OCI-LY3 (cell line): ENCODE data around the gene CACNA1C.
A peak's percentile ranks its signal among the peaks of the same experiment; 100 is the strongest.

Experiments used
- H2AFZ ChIP-seq: fragments of 200-600, 300-600 bp; shearing (Covaris generic); 2 replicates; pipeline ENCODE4 v1.6.0; 2014; ENCODE audit warnings: antibody characterized with exemption, low read depth, low read length
- H3K27ac ChIP-seq: fragments of 200-600, 300-600 bp; sonication (generic); 2 replicates; pipeline ENCODE4 v1.5.1; 2014; ENCODE audit warnings: mild to moderate bottlenecking, low read length, moderate library complexity, mixed read lengths
- H3K27me3 ChIP-seq: fragments of 200-600, 300-600 bp; sonication (generic); 2 replicates; pipeline ENCODE4 v1.6.1; 2014; ENCODE audit warnings: low read depth, low read length, mixed read lengths
- H3K36me3 ChIP-seq: fragments of 200-600, 300-600 bp; sonication (generic); replicated peaks from 2 replicates; pipeline ENCODE3; 2014; ENCODE audit warnings: low read depth, low read length, mixed read lengths
- H3K4me1 ChIP-seq: fragments of 300-600, 200-600 bp; sonication (generic); 2 replicates; pipeline ENCODE4 v1.6.1; 2014; ENCODE audit warnings: low read length, mixed read lengths
- H3K4me2 ChIP-seq: fragments of 200-600, 300-600 bp; sonication (generic); 2 replicates; pipeline ENCODE4 v1.6.1; 2014; ENCODE audit warnings: low read length, mixed read lengths
- H3K4me3 ChIP-seq: fragments of 300-600, 200-600 bp; sonication (generic); 2 replicates; pipeline ENCODE4 v1.5.1; 2014; ENCODE audit warnings: antibody characterized with exemption, mild to moderate bottlenecking, low read length, moderate library complexity
- H3K79me2 ChIP-seq: fragments of 300-600, 200-600 bp; shearing (Covaris generic); 2 replicates; pipeline ENCODE4 v1.6.1; 2014; ENCODE audit warnings: mild to moderate bottlenecking, low read length, mixed read lengths
- H3K9ac ChIP-seq: fragments of 300-600, 200-600 bp; shearing (Covaris generic); 2 replicates; pipeline ENCODE4 v1.6.0; 2014; ENCODE audit warnings: mild to moderate bottlenecking, low read length, moderate library complexity
- H3K9me3 ChIP-seq: fragments of 200-600, 300-600 bp; shearing (Covaris generic); 2 replicates; pipeline ENCODE4 v1.6.1; 2014; ENCODE audit warnings: low read length, mixed read lengths; ENCODE audit not compliant: insufficient read depth
- H4K20me1 ChIP-seq: fragments of 200-600, 300-600 bp; sonication (generic); 2 replicates; pipeline ENCODE4 v1.6.1; 2016; ENCODE audit warnings: low read length, mixed read lengths; ENCODE audit not compliant: insufficient read depth
- EZH2phosphoT487 ChIP-seq: fragments of 200-600 bp; shearing (Covaris generic); IDR thresholded peaks from 2 replicates; pipeline ENCODE4 v1.6.1; 2018; ENCODE audit warnings: antibody characterized with exemption, mixed run types, low read depth
- TF ChIP-seq, protein P1 (sequence below): fragments of 200-600, 300-600 bp; sonication (generic); IDR thresholded peaks from 2 replicates; pipeline ENCODE4 v1.5.1; 2014; ENCODE audit warnings: antibody characterized with exemption, low read length, low read depth

CACNA1C gene

DNA sequence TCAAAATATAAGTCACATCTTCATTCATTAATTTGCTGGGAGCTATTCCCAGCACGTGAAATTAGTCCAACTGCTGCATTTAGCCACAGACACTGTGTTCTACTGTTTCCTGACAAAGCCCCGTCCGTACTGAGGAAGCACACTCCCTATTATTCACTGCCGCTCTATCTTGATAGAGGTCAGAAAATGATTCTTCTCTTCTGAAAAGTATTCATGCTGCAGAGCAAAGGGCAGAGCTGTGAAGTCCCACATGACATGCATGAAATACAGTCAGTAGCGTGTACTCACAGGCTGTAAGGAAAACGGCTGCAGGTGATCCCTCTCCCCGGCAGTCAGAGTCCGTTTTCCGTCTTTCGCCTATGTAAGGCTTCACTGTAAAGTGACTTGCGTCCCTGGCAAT, 439.4 kb downstream of the CACNA1C start:
- Histone ChIP-seq H3K36me3 (no peaks in the 10 kb centered on the region), H3K79me2 (no peaks in the 10 kb centered on the region), H3K27ac (no peak overlapping the region), H3K27me3 (peaks cover 24% of the 10 kb centered on the region; the same call in 1 of the 2 replicates), H3K4me3 (no peak overlapping the region), H3K4me1 (peaks cover 10% of the 10 kb centered on the region; the same call in 1 of the 2 replicates), H3K9ac (no peak overlapping the region), H3K4me2 (no peak overlapping the region), H2AFZ (no peak overlapping the region), H4K20me1 (no peaks in the 10 kb centered on the region), H3K9me3 (no peaks in the 10 kb centered on the region)
- TF ChIP-seq, protein P1, sequence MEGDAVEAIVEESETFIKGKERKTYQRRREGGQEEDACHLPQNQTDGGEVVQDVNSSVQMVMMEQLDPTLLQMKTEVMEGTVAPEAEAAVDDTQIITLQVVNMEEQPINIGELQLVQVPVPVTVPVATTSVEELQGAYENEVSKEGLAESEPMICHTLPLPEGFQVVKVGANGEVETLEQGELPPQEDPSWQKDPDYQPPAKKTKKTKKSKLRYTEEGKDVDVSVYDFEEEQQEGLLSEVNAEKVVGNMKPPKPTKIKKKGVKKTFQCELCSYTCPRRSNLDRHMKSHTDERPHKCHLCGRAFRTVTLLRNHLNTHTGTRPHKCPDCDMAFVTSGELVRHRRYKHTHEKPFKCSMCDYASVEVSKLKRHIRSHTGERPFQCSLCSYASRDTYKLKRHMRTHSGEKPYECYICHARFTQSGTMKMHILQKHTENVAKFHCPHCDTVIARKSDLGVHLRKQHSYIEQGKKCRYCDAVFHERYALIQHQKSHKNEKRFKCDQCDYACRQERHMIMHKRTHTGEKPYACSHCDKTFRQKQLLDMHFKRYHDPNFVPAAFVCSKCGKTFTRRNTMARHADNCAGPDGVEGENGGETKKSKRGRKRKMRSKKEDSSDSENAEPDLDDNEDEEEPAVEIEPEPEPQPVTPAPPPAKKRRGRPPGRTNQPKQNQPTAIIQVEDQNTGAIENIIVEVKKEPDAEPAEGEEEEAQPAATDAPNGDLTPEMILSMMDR = no peak
- TF ChIP-seq EZH2phosphoT487 = no peak

DNA sequence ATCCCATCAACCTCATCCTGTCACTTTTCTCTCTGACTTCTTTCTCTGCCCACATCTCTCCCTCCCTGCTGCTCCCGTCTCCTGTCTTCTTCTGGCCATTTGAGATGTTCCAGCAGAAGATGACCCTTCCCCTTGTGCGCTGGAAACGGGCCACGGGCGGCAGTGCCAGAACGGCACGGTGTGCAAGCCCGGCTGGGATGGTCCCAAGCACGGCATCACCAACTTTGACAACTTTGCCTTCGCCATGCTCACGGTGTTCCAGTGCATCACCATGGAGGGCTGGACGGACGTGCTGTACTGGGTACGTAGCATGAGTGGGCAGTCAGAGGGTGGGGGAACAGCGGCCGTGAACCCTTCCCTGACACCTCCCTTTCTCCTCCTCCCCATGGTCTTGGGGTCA, 440.3 kb downstream of the CACNA1C start:
- H3K4me3 ChIP-seq = no peak overlapping the region
- no peaks in the 10 kb centered on the region for H3K36me3 ChIP-seq
- no peak overlapping the region for H2AFZ ChIP-seq
- H3K9ac ChIP-seq = no peak overlapping the region
- no peaks in the 10 kb centered on the region for H3K9me3 ChIP-seq
- H3K27ac ChIP-seq = no peak overlapping the region
- H3K4me1 ChIP-seq = peaks cover 10% of the 10 kb centered on the region; the same call in 1 of the 2 replicates
- H3K27me3 ChIP-seq = peaks cover 24% of the 10 kb centered on the region; the same call in 1 of the 2 replicates
- H3K79me2 ChIP-seq = no peaks in the 10 kb centered on the region
- TF ChIP-seq EZH2phosphoT487 = no peak
- TF ChIP-seq, protein P1 = no peak
- H3K4me2 ChIP-seq = no peak overlapping the region
- H4K20me1 ChIP-seq = no peaks in the 10 kb centered on the region

DNA sequence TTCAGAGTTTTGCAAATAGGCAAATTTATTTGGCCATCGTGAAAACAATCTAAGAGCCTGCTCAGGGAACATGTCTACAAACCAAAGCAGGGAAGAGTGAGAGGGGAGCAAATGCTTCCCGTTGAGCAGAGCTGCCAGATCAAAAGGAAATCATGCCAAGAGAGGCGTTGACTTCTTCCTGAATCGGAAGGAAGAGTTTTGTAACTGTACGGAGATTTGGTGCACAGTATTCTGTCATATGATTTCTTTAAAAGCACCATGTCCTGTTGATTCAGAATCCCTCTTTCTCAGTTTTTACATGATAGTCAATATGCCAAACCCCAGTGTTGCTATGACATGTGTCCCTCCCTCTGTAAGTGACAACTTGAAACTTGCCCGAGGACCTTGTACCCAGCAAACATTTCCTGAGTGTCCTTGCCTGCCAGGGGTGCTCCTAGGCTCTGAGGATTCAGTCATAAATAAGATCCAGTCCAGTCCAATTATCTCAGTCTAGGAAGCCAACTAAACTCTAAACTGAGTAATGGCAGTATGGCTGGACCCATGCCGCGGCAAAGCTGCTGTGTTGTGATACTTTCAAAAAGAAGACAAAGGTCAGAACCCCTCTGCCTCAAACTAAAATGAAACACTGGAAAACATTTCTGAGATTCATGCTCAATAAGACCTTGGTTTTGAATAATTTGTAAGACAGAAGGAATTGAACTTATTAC, 441.9 kb downstream of the CACNA1C start:
- Histone ChIP-seq H3K79me2 (no peaks in the 10 kb centered on the region), H3K4me2 (no peak overlapping the region), H3K36me3 (no peaks in the 10 kb centered on the region), H2AFZ (no peak overlapping the region), H3K4me1 (peaks cover 16% of the 10 kb centered on the region), H4K20me1 (no peaks in the 10 kb centered on the region), H3K9me3 (no peaks in the 10 kb centered on the region), H3K9ac (no peak overlapping the region), H3K27ac (no peak overlapping the region), H3K4me3 (no peak overlapping the region), H3K27me3 (peaks cover 18% of the 10 kb centered on the region; the same call in 1 of the 2 replicates)
- TF ChIP-seq, protein P1 = no peak
- TF ChIP-seq EZH2phosphoT487 = no peak

DNA sequence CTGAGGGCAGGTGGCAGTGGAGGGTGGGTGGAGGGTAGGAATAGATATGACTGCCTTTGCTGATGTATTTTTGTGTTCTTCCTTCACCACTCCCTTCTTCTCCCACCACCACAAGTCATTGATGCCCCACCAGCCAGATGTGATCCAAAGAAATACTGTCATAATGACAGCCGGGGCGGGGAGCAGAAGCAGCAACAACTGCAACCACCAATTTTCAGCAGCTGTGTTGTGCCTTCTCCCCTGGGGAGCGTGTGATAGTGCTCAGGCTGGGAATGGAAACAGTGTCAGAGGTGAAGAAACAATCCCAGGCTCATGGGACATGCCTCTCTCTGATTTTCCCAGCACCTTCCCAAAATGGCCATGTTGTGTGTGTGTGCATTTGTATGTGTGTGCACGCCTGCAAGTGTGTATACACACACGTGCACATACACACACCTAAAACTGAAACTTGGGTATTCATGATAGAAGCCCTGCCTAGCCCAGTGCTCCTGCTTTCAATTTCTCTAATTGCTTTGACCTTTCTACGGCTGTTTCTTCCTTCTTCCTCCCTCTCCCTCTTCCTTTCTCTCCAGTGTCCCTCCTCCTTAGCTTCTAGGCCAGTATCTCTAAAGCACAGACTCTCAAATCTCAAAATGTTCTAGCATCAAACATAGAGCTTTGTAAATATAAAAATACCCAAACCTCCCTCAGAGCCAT, 442.8 kb downstream of the CACNA1C start:
- H3K4me3 ChIP-seq = no peak overlapping the region
- no peaks in the 10 kb centered on the region for H4K20me1 ChIP-seq
- H3K27me3 ChIP-seq = peaks cover 11% of the 10 kb centered on the region; the same call in 1 of the 2 replicates
- H3K79me2 ChIP-seq = no peaks in the 10 kb centered on the region
- H2AFZ ChIP-seq = 0 out of 2 replicates have a peak overlapping the region, but pooled peaks have one; percentile 29
- H3K36me3 ChIP-seq = no peaks in the 10 kb centered on the region
- peaks cover 24% of the 10 kb centered on the region for H3K4me1 ChIP-seq
- H3K9ac ChIP-seq = no peak overlapping the region
- H3K27ac ChIP-seq = no peak overlapping the region
- TF ChIP-seq EZH2phosphoT487 = no peak
- TF ChIP-seq, protein P1 = no peak
- H3K4me2 ChIP-seq = 0 out of 2 replicates have a peak overlapping the region, but pooled peaks have one; percentile 5
- no peaks in the 10 kb centered on the region for H3K9me3 ChIP-seq
